Astrocyte (in vitro differentiated cells and primary cell): ENCODE measurements around the gene DYRK1A.

ENCODE experiments used
- CTCF ChIP-seq: IDR thresholded peaks from 2 replicates; pipeline ENCODE4 v1.5.1; 2011; ENCODE audit warnings: low read depth, mild to moderate bottlenecking, inconsistent platforms, low read length, moderate library complexity; ENCODE audit not compliant: insufficient read depth
- EZH2 ChIP-seq: IDR thresholded peaks from 2 replicates; pipeline ENCODE4 v1.6.1; 2012; ENCODE audit warnings: mild to moderate bottlenecking, low read length, inconsistent platforms; ENCODE audit not compliant: insufficient read depth

- TF ChIP-seq CTCF: no peak
- no peak for TF ChIP-seq EZH2
Measured at GRCh38 chr21:37339552-37339939, 27.0 kb upstream of the DYRK1A start.
